IPS DF 4.7 (cell line): ENCODE data around the gene LDLRAD4.
"Not testable (repeated sequence)": the region's sequence is repeated elsewhere in the genome, so short reads cannot be mapped to it uniquely, and the experiment has no call there.

Experiments used
- DNase-seq: peaks from one replicate; pipeline ENCODE4 v3.0.0-alpha.2; 2013; ENCODE audit warnings: low spot score; ENCODE audit errors: extremely low read depth

The LDLRAD4 gene

DNA sequence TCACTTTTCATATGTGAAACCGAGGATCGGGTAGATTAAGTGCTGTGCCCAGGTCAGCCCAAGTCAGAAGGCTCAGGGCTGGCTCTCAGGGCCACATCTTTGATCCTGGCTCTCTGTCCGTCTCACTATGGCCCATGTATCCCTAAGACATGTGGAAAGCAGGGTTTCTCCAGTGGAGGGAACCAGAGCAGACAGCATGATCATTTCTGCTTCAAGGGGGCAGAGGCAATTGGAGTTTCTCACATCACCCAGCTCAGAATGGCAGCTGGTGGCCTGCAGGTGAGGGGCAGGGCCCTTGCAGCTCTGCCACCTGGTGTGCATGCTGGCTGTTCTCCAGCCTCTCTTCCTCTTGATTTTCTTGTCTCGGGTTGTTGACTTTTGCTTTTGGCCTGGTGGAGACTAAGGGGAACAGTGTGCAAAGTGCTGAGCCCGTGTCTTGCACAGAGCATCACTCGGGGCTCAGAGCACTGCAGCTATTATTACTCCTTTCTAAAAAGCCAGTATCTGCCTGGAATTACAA, 27.0 kb downstream of the LDLRAD4 start:
- DNase-seq, result no peak

DNA sequence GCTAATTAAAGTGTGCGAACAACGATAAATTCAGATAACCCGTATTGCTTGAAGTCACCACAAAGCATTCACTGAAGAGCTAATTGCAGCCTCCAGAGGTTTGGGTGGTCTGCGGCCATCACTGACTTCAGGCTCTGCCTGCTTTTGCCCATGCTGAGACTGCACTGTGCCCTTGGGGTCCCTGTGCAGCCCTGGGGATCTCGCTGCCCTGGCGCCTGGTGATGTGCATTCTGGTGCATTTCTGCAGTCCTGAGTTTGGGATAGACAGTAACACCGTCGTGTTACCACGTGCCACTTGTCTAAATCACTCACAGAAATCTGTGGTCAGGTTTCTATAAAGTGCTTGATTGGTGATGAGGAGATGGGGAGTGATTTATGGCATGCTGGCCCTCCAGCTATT, 27.6 kb downstream of the LDLRAD4 start:
- DNase-seq, result no peak

DNA sequence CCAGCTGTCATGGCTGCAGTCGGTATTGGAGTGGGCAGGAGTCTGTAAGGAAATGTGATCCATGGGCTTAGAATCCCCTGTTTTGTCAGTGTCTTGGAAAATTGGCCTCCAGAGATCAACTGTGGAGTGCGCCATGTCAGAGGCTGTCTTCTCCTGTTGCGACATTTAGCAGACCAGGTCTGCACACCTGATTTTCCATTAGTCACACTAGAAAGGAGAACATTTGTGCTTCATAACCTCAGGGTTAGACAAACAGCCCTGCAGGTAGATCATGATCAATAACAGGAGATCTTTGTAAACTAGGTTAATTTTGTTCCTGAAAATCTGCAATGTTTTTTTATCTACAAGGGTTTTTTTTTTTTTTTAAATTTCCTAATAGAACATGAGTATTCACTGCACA, 28.0 kb downstream of the LDLRAD4 start:
- no peak for DNase-seq

DNA sequence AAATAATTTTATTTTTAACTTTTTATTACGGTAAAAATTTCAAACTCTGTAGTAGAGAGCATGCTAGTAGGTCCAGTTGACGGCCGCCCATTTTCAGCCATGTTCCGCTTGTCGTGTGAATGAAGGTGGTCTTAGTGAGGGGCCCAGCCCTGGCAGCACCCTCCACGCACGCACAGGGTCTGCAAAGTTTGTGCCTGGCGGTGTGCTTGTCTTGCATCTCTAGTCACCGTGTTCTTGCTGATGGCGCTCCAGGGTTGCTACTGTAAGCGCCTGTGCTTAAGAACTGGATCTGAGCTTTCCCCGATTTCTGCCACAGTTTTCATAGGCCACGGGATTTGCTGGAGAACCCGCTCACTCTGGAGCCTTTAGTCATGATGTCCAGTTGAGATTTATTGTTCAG, 28.9 kb downstream of the LDLRAD4 start:
- DNase-seq, result no peak

DNA sequence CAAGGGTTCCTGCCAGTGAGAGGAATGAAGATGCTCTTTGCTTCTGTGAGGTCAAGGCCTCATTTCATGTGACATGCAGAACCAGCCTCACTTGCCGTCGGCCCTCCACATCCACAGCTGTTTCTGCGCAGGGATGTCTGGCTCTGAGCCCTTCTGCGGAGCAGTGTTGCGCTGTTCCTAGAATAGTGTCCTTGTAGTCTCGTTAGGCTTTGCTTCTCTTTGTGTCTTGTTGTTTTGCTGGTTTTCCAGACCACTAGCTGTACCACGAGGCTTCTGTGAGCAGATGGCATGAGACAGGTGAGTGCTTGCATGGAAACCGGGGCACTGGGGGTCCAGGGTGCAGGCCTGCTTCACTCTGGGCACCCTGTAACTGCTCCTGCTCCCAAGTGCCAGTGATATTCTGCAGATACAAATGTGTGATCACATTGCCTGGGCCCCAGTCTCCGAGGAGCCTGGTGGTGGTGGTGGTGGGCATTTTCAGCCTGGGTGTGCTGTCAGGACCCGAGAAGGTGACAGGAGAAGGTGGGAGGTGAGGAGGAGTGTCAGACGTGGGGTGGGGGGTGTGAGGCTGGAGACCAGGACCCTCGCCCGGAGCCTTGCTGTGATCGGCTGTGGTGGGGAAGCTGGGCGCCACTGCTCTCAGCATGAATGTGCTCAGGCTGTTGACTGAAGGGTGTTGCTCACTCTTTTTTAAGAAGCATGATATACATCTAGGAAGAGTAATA, 34.3 kb downstream of the LDLRAD4 start:
- DNase-seq, result no peak

DNA sequence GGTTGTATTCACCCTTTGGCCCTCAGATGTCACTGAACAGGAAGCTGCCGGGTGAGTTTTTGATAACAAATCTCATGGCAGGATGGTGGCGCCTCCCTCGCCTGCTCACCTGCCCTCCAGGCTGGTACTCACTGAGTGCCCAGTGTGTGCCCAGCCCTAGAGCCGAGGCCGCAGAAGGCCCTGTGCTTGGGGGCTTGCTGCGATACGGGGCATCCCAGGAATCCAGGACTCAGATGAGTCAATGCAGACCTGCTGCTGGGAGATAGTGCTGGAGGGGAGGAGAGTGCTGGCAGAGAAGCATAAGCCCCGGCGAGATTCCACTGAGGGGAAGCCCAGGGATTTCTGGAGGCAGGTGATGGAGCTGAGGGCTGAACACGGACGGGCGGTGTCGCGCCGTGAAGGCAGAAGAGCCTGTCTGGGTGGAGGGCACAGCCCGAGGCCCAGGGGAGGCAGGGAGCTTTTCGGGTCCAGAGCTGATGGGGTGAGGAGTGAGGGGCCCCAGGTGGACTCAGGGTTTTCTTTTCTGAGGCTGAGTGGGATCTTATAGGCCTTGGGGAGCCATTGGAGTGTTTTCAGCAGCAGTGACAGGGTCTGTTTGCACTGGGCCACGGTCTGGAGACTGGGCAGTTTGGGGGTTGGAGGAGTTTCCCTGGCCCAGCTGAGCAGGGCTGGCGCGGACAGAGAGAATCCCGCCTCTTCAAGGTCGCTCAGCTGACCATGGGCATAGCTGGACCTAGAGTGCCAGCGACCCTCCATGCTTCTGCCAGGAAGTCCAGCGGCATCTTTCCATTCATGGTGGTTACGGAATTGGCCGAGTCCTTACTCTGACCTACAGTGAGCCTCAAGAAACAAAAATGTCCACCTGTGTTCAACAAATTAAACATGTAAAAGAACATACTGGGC, 35.5 kb downstream of the LDLRAD4 start:
- DNase-seq, result no peak

DNA sequence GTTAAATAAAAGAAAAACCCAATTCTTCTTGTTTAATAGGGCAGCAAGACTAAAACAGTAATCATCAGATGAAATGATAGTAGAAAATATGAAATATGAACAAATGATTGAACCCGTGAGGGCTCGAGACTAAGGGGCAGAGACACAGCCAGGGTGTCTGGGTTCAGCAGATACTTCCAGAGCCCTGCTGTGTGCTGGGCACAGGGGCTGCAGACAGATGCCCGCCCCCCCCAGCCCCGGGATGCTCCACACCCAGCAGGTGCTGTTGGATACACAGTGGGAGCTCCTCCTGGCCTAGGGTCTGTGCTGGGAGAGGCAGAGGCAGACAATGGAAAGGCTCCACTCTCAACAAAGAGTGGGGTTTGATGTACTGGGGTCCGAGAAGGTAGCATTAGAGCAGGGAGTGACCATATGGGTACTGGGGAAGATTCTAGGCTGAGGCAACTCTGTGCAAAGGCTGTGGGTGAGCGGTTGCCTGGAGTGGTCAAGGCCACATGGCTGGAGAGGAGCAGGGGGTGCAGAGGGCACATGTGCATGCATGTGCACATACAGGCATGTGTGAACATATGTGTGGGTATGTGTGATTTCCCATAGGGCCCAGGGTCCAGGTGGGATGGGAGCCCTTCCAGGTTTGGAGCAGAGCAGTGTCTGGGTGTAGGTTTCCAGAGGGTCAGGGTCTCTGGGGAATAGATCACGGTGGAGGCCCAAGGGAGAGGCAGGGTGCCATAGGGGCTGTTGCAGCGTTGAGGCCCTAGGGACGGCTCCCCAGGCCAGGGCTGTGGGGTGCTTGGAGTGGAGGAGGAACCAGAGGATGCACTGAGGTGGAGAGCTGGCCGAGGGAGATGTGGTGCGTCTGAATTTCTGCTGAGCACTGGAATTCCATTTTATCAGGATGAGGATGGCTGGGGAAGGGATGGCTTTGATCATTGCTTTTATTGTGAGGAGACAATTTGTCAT, 36.7 kb downstream of the LDLRAD4 start:
- no peak for DNase-seq

DNA sequence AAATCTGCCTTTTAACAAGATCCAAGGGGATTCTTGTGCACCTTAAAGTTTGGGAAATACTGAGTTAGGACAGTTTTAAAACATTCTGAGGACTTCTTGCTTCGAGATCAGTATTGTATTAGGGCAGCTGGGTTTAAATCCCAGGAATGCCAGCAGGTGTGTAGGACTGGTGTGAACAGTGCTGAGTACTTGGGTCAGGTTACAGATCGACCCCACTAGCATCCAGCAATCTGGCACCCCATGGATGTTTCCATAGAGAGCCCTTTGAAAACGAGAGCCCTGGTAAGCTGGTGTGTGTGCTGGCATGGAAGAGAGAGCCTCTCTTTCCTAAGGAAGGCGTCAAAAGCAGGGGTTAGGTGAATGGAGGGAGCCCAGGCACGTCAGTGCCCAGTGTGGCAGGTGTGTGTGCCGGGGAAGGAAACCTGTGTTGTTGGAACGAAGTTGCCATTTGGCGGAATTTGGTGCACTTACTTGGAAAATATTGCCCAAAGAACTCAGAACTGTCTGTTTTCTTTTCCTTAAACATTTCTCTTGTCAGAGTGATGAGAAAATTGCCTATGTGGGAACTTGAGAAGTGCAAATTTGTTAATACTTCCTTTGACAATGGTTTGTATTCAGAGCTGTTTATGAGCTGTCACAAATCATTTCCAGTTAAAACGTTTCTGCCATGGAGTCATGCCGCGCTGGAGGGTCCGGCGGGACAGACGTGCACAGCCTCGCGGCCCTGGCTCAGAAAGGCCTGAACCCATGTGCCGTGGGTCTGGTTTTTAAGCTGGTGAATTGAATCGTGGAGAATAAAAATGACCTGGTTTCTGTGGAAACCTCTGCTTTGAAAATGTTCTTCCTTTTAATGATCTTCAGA, 38.1 kb downstream of the LDLRAD4 start:
- DNase-seq, result no peak

DNA sequence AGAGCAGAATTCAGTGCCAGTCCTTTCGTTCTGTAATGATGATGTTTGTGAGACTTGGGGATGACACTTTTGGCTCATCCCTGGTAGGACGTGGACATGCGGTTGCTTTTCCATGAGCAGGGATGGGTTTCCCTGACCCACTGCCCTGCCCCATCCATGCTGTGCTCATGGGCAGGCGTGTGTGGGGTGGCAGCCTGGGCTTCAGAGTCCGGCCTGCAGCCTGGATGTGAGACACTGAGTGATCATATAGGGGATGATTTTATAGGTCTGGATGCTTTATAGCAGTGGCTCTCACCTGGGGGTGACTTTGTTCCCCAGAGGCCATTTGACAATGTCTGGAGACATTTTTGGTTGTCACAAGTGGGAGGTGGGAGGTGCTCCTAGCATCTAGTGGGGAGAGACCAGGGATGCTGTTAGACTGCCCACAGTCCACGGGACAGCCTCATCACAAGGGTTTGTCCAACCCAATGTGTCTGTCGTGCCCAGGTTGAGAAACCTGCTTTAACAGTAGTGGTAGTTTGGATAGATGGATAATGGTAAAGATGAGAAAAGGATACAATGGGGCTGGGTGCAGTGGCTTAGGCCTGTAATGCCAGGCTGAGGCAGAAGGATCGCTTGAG, 38.9 kb downstream of the LDLRAD4 start:
- DNase-seq, result no peak

DNA sequence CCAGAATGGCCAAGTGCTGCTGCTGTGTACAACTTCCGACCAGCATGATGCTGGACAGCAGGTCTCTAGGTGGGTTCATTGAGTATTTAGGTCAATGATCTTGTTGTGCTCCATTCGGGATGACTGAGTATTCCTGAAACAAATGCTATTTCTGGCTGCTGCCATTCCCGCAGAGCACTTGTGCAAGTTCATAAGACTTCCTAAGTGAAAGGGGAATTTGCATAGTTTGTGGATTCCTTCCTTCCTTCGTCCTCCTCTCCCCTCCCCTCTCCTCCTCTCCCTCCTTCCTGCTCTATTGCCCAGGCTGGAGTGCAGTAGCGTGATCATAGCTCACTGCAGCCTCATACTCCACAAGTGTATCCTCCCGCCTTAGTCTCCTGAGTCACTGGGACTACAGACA, 40.4 kb downstream of the LDLRAD4 start:
- no peak for DNase-seq

DNA sequence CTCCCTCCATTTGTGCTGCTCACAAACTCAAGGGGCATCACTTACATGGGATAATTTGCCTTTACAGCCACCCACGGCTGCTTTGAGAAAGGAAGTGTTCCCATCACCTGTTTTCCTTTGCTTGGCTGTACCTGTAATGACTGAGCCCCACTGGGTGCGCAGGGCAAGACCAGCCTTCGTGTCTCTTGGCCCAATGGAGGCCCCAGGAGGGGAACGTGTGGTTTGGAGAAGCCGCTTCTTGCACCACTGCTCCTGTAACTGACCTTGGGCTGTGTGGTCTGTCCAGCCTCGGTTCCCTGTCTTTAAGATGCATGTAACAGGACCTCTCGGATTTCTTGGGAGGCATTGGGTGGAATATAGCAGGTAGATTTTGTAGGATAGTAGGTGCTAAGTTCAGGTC, 41.1 kb downstream of the LDLRAD4 start:
- no peak for DNase-seq

DNA sequence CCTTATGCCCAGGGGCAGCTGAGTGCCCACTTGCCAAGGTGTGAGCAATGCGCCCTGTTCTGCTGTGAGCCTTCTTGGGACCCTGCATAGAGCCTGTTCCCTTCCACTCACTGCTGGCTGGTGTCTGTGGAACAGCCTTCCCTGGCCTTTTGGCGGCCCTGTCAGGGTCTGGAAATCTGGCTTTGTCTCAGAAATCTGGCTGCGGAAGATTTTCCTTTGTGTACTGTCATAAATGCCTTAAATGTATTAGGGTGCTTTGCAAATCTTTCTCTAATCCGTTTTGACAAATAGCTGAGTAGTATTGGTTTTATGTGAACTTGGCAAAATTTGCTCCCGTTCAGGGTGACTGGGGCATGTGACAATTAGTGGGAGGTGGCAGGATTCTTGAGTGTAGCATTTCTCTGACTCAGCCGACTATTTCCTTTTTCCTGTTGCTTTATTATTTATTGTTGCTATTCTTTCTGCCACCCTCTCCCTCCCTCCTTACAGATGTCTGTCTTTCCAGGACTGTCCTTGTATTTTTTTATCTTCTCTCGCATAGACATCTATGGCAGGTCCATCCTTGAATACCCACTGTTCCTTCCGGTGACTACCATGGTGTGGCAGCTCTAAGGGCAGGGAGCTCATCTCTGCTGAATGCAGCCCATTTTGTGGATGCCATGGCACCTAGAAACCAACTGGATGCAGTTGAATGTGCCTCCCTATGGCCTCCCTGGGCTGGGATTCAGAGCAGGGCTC, 41.8 kb downstream of the LDLRAD4 start:
- no peak for DNase-seq

DNA sequence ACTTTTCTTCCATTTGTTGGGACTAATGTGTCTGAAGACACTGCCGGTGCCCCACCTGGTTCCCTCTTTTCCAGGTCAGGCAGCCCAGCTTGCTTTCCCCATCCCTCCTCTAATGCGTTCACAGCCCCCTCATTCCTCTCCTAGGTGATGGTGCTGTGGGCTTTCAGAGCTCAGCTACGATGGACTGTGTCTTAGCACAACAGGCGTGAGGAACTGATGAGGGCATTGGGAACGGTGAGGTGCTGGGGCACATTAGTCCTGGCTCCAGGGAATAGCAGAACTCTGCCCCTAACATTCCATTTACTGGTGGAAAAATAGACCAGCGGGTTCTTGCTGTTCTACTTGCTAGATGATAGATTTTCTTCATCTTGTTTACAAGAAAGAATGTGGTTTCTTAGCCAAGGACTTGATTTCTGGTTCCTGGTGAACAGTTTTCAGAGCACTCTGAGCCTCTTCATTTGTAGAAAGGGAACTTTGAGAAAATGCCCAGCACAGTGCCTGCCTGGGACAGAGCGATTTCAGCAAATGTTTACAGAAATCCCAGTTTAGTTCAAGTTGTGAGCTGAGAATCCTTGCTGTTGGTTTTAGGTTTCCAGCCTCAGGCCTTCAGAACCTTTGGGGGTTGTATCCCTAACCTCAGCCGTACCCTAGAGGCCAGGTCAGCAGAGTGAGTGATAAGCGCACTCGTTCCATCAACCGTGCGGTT, 42.5 kb downstream of the LDLRAD4 start:
- no peak for DNase-seq

DNA sequence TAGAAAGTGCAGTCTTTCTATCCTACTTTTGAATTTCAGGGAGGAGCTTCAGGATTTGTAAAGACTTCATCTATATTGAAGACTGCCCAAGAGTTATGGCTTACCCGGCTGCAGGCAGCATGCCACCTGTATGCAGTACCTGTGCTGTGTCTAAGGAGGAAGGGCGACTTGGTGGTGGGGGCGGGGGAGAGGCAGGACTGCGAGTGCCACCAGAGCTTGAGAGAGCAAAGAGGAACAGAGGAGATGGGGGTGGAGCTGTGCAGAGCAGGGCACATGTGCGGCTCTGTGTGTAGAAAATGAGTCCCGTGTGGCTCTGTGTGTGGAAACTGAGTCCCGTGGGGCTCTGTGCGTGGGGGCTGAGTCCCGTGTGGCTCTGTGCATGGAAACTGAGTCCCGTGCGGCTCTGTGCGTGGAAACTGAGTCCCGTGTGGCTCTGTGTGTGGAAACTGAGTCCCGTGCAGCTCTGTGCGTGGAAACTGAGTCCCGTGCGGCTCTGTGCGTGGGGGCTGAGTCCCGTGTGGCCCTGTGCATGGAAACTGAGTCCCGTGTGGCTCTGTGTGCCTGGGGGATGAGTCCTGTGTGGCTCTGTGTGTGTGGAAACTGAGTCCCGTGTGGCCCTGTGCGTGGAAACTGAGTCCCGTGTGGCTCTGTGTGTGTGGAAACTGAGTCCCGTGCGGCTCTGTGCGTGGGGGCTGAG, 43.2 kb downstream of the LDLRAD4 start:
- DNase-seq, result no peak

DNA sequence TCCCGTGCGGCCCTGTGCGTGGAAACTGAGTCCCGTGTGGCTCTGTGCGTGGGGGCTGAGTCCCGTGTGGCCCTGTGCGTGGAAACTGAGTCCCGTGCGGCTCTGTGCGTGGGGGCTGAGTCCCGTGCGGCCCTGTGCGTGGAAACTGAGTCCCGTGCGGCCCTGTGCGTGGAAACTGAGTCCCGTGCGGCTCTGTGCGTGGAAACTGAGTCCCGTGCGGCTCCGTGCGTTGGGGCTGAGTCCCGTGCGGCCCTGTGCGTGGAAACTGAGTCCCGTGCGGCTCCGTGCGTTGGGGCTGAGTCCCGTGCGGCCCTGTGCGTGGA, 43.8 kb downstream of the LDLRAD4 start:
- DNase-seq, result not testable (repeated sequence)

DNA sequence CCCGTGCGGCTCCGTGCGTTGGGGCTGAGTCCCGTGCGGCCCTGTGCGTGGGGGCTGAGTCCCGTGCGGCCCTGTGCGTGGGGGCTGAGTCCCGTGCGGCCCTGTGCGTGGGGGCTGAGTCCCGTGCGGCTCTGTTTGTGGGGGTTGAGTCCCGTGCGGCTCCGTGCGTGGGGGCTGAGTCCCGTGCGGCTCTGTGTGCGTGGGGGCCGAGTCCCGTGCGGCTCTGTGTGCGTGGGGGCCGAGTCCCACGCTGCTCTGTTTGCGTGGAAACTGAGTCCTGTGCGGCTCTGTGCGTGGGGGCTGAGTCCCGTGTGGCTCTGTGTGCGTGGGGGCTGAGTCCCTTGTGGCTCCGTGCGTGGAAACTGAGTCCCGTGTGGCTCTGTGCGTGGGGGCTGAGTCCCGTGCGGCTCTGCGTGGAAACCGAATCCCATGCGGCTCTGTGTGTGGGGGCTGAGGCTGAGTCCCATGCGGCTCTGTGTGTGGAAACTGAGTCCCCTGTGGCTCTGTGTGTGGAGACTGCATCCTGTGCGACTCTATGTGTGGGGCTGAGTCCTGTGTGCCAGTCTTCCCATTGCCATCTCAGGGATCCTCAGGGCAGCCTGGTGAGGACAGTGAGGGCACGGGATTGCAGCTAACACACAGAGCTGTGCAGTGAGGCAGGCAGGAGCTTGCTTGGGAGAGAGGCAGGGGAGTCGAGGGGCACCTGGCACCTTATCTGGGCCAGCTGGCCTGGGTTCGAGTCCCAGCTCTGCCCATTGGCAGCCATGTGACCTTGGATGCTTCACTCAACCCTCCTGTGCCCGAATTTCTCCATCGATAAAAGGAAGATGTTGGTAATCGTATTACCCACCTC, 44.5 kb downstream of the LDLRAD4 start:
- DNase-seq, result no peak
